K562 (cell line): ENCODE data around the gene PSAP. TPM values are rescaled to one million over a fixed set of nuclear protein-coding genes. Genes with fewer than 3 reads are reported as not detected.

Experiments
- ATAC-seq: fragments of 200-7000 bp; cut with Tn5 transposase; 3 replicates; pipeline ENCODE4 v1.9.1; 2020; ENCODE audit warnings: moderate library complexity
- BruUV-seq: library from RNA; stranded (reverse); fragments of 400-500 nt; replicated peaks from 2 replicates; lab custom pipeline; 2021; lab: Mats Ljungman, UMichigan
- CTCF ChIA-PET: fragments of 300-600 bp; formaldehyde crosslinking; extraction: SDS; loops from one replicate; lab custom pipeline; 2021; ENCODE audit warnings: low intra/inter-chr PET ratio; lab: Yijun Ruan, JAX
- POLR2A ChIA-PET: fragments of 300-600, 350-650 bp; sonication (Branson Sonifier 250); formaldehyde crosslinking; extraction: SDS; loops from one replicate; lab custom pipeline; 2021; ENCODE audit warnings: antibody characterized with exemption, inconsistent platforms; lab: Yijun Ruan, JAX
- DNase-seq, 4 experiments: peaks; one replicate each; pipeline versions ENCODE4 v3.0.0 to v3.0.0-alpha.2; 2011 to 2018; ENCODE audit warnings: low spot score in 3 of 4, mixed read lengths in 3 of 4; ENCODE audit errors: extremely low read depth in 1 of 4
- FAIRE-seq: peaks from 2 replicates; lab custom pipeline; 2011; peaks lifted over from hg19 to GRCh38; lab: Jason Lieb, UNC
- H2AFZ ChIP-seq: 2 replicates; pipeline ENCODE4 v1.6.0; 2011; ENCODE audit warnings: low read depth, low read length, control low read depth, inconsistent platforms
- H3K27ac ChIP-seq: fragments of 200-600 bp; 3 replicates; pipeline ENCODE4 v1.8.0; 2011; ENCODE audit warnings: low read depth, mild to moderate bottlenecking, control low read depth, inconsistent platforms, low read length, moderate library complexity, mixed read lengths; ENCODE audit errors: extremely low read depth
- H3K27me3 ChIP-seq, 2 experiments: fragments of 300-600 bp in 1 of 2; 2 replicates in 1 of 2; 3 replicates in 1 of 2; pipeline versions ENCODE4 v1.6.0 to v1.8.0; 2011; ENCODE audit warnings: inconsistent platforms in 2 of 2, low read length in 2 of 2, mild to moderate bottlenecking in 1 of 2, mixed read lengths in 1 of 2, moderate library complexity in 1 of 2; ENCODE audit not compliant: control insufficient read depth in 2 of 2, insufficient read depth in 2 of 2
- H3K36me3 ChIP-seq: fragments of 300-600 bp; 3 replicates; pipeline ENCODE4 v1.8.0; 2011; ENCODE audit warnings: mild to moderate bottlenecking, low read length, inconsistent platforms; ENCODE audit not compliant: control insufficient read depth, insufficient read depth
- H3K4me1 ChIP-seq, 2 experiments: fragments of 200-600 bp in 1 of 2; replicated peaks in 1 of 2; 2 replicates in 1 of 2; 3 replicates in 1 of 2; pipeline versions ENCODE4 v1.5.1 to v1.8.0; 2011; ENCODE audit warnings: inconsistent platforms in 2 of 2, low read length in 2 of 2, mild to moderate bottlenecking in 1 of 2, mixed read lengths in 1 of 2, moderate library complexity in 1 of 2; ENCODE audit not compliant: control insufficient read depth in 2 of 2, insufficient read depth in 2 of 2
- H3K4me2 ChIP-seq: 2 replicates; pipeline ENCODE4 v1.6.1; 2011; ENCODE audit warnings: low read length, control low read depth, inconsistent platforms, mixed read lengths; ENCODE audit not compliant: insufficient read depth
- H3K4me3 ChIP-seq: fragments of 200-600 bp; sonication (generic), shearing (Covaris generic); 2 replicates; pipeline ENCODE4 v1.5.1; 2016; ENCODE audit warnings: control low read depth, inconsistent platforms
- H3K79me2 ChIP-seq: fragments of 200-600 bp; 3 replicates; pipeline ENCODE4 v1.8.0; 2011; ENCODE audit warnings: low read length, inconsistent platforms; ENCODE audit not compliant: control insufficient read depth, insufficient read depth
- H3K9ac ChIP-seq, 2 experiments: 2 replicates each; pipeline versions ENCODE4 v1.6.0 to v1.6.1; 2011; ENCODE audit warnings: low read depth in 2 of 2, low read length in 2 of 2, control low read depth in 1 of 2, inconsistent platforms in 1 of 2, mild to moderate bottlenecking in 1 of 2, mixed read lengths in 1 of 2; ENCODE audit not compliant: insufficient read depth in 1 of 2
- H3K9me1 ChIP-seq: one replicate; pipeline ENCODE4 v1.6.0; 2011; ENCODE audit warnings: inconsistent platforms, mild to moderate bottlenecking, low read length, moderate library complexity; ENCODE audit not compliant: control insufficient read depth, insufficient read depth
- H3K9me3 ChIP-seq: replicated peaks from 2 replicates; pipeline ENCODE4 v1.5.1; 2011; ENCODE audit warnings: low read depth, low read length, inconsistent platforms; ENCODE audit not compliant: control insufficient read depth, insufficient read depth
- H4K20me1 ChIP-seq: replicated peaks from 2 replicates; pipeline ENCODE4 v1.6.1; 2011; ENCODE audit warnings: low read length, inconsistent platforms, mixed read lengths; ENCODE audit not compliant: control insufficient read depth, insufficient read depth
- CHD1 ChIP-seq: fragments of 200-600 bp; sonication (generic); IDR thresholded peaks from one replicate; pipeline ENCODE4 v1.6.1; 2012; ENCODE audit warnings: mild to moderate bottlenecking, moderate library complexity, low read length, inconsistent platforms
- GATAD2B ChIP-seq: fragments of 450-650 bp; IDR thresholded peaks from 2 replicates; pipeline ENCODE4 v1.6.1; 2017; ENCODE audit warnings: mild to moderate bottlenecking, borderline replicate concordance
- ILK ChIP-seq: fragments of 450-650 bp; IDR thresholded peaks from 2 replicates; pipeline ENCODE4 v1.6.1; 2016; ENCODE audit warnings: missing genetic modification characterization, low read depth, mild to moderate bottlenecking, missing compliant biosample characterization, moderate library complexity, borderline replicate concordance
- MAX ChIP-seq: sonication (generic); formaldehyde crosslinking; IDR thresholded peaks from 2 replicates; pipeline ENCODE4 v1.9.0; 2022; ENCODE audit warnings: mild to moderate bottlenecking, missing genetic modification reagents
- MEF2D ChIP-seq: conservative IDR thresholded peaks from 2 replicates; pipeline ENCODE4 v1.6.1; 2016; ENCODE audit warnings: low read depth, missing genetic modification characterization, missing compliant biosample characterization
- NFRKB ChIP-seq: fragments of 450-650 bp; IDR thresholded peaks from 2 replicates; pipeline ENCODE4 v1.6.1; 2016; ENCODE audit warnings: low read depth
- PKNOX1 ChIP-seq: fragments of 450-650 bp; IDR thresholded peaks from 2 replicates; pipeline ENCODE4 v1.6.1; 2016
- RBM25 ChIP-seq: fragments of 200-400 bp; formaldehyde crosslinking; IDR thresholded peaks from 2 replicates; pipeline ENCODE4 v1.6.1; 2018; ENCODE audit warnings: low read length, low read depth, moderate library complexity; ENCODE audit not compliant: severe bottlenecking
- SMAD4 ChIP-seq: fragments of 250-450 bp; sonication (Bioruptor Pico); conservative IDR thresholded peaks from 2 replicates; pipeline ENCODE4 v1.8.0; 2021; ENCODE audit warnings: inconsistent platforms, mild to moderate bottlenecking, moderate library complexity
- ZNF311 ChIP-seq: fragments of 250-450 bp; sonication (Bioruptor Pico); IDR thresholded peaks from 2 replicates; pipeline ENCODE4 v1.4.0; 2020; ENCODE audit warnings: mild to moderate bottlenecking, moderate library complexity
- WGBS: fragments of 100-300 bp; shearing (Covaris generic); methylation state at CpG from one replicate; pipeline ENCODE4 v1.1.6; 2016; ENCODE audit warnings: low coverage, mixed read lengths; ENCODE audit not compliant: insufficient coverage; ENCODE audit errors: missing lambda C conversion rate; 5-methylcytosine and 5-hydroxymethylcytosine counted together
- in situ Hi-C: fragments of 300-500 bp; cut with MboI; formaldehyde crosslinking; loops from 4 replicates; pipeline ENCODE4 v1.15.0; 2018; ENCODE audit warnings: inconsistent platforms, mixed read lengths
- intact Hi-C: fragments of 100-400 bp; cut with micrococcal nuclease; formaldehyde crosslinking; loops from 2 replicates; pipeline ENCODE4 v1.14.2; 2022
- polyA plus RNA-seq, 8 experiments: library from polyadenylated mRNA; depleted of rRNA in 4 of 8; stranded (reverse) in 5 of 8; unstranded in 3 of 8; fragments of >200 nt; fragmentation: Nextera tagmentation in 2 of 8; fragmentation: Illumina TruSeq in 1 of 8; extraction: Ambion mirVana in 2 of 8; extraction: Trizol in 1 of 8; gene quantifications; 2 replicates each; pipeline versions ENCODE4 v1.2.1 to v1.2.3, GENCODE V29; 2011 to 2014; ENCODE audit warnings: inconsistent platforms in 1 of 8, missing spikeins in 1 of 8
- total RNA-seq, 7 experiments: library from RNA; depleted of rRNA in 6 of 7; stranded (reverse); fragments of >200 nt in 6 of 7; fragmentation: Illumina TruSeq in 2 of 7; extraction: Trizol in 2 of 7; gene quantifications; 2 replicates each; pipeline versions ENCODE4 v1.2.1 to v1.2.3, GENCODE V29; 2011 to 2021; ENCODE audit warnings: low replicate concordance in 1 of 7

The PSAP gene
- total and polyA plus RNA-seq, 9 of the 15 experiments (the other 6 are each of a cell fraction or from before 2014, with no cell fraction given) = 245 to 700 (median 429) TPM

- H3K9ac ChIP-seq = no peak overlapping the region; a peak in 1 of 4 replicates
- H3K36me3 ChIP-seq = peaks cover 88% of the 10 kb centered on the region
- BruUV-seq = no TSS peak
- no peak for DNase-seq
- WGBS = 98% methylated on average over 8 of the region's 8 CpGs
- H3K27ac ChIP-seq = no peak overlapping the region
- H3K9me3 ChIP-seq = no peaks in the 10 kb centered on the region
- no peaks in the 10 kb centered on the region for H3K27me3 ChIP-seq
- TF ChIP-seq ZNF311 (CRISPR knock-in tag) = no peak
- no peak for TF ChIP-seq CHD1
- TF ChIP-seq MAX (CRISPR knock-in tag) = 0 out of 2 replicates have a peak, but pooled peaks have one; percentile 13
- no peak for TF ChIP-seq GATAD2B
- no peak for TF ChIP-seq MEF2D (tag)
- no peak for TF ChIP-seq PKNOX1
- no peak for TF ChIP-seq SMAD4 (CRISPR knock-in tag)
- no peak for TF ChIP-seq ILK (tag)
- peak; percentile 69 for TF ChIP-seq RBM25
- no peak for TF ChIP-seq NFRKB
- H2AFZ ChIP-seq = no peak overlapping the region
- H3K4me2 ChIP-seq = no peak overlapping the region
- no peak for ATAC-seq
- in situ Hi-C loops (no loop called here), intact Hi-C loops (loop anchor here (2.0 kb wide), 1 partner anchor 19 kb away; no protein-coding TSS in a partner anchor)
- H3K4me3 ChIP-seq = no peak overlapping the region
- no peak for FAIRE-seq
- CTCF ChIA-PET = interaction anchor here (1.5 kb wide), 1 partner anchor 63 kb away, joined by 6 read pairs; no protein-coding TSS in a partner anchor
- H3K4me1 ChIP-seq = peaks cover 21 to 27% of the 10 kb centered on the region in 2 experiments; a peak in 4 of 5 replicates
- POLR2A ChIA-PET = interaction anchor here (1.2 to 5.6 kb wide), 4 partner anchors 9 to 49 kb away, joined by 3 to 27 read pairs (median 6); no protein-coding TSS in a partner anchor
- peaks cover 32% of the 10 kb centered on the region for H3K9me1 ChIP-seq
- peaks cover 70% of the 10 kb centered on the region for H3K79me2 ChIP-seq
- peaks cover 54% of the 10 kb centered on the region for H4K20me1 ChIP-seq
Observed at GRCh38 chr10:71833451-71834342, 17.4 kb downstream of the PSAP start.
